SK-N-SH treated with all-trans-retinoic acid at 6 μM for 48 hours (cell line): Measurements from ENCODE around the gene ATF6.

ENCODE experiments used
- ATAC-seq: fragments of 200-7000 bp; cut with Tn5 transposase; 3 replicates; pipeline ENCODE4 v1.9.1; 2020; ENCODE audit warnings: mild to moderate bottlenecking, moderate library complexity
- ARNTL ChIP-seq: fragments of 450-650 bp; formaldehyde crosslinking; IDR thresholded peaks from 2 replicates; pipeline ENCODE4 v1.5.0; 2020; ENCODE audit warnings: low read depth, mild to moderate bottlenecking, moderate library complexity, borderline replicate concordance
- CREB5 ChIP-seq: fragments of 250-450 bp; sonication (Bioruptor Pico); IDR thresholded peaks from 2 replicates; pipeline ENCODE4 v1.5.1; 2020; ENCODE audit warnings: low read depth, mild to moderate bottlenecking, moderate library complexity
- CSDC2 ChIP-seq: fragments of 250-450 bp; sonication (Bioruptor Pico); IDR thresholded peaks from 2 replicates; pipeline ENCODE4 v1.5.0; 2020; ENCODE audit warnings: mild to moderate bottlenecking, moderate library complexity
- CSRNP3 ChIP-seq: fragments of 250-450 bp; sonication (Bioruptor Pico); IDR thresholded peaks from 2 replicates; pipeline ENCODE4 v1.5.1; 2021; ENCODE audit warnings: mild to moderate bottlenecking, moderate library complexity
- ESRRG ChIP-seq: fragments of 250-450 bp; sonication (Bioruptor Pico); IDR thresholded peaks from 2 replicates; pipeline ENCODE4 v1.6.1; 2021; ENCODE audit warnings: mild to moderate bottlenecking
- GLIS3 ChIP-seq: fragments of 250-450 bp; sonication (Bioruptor Pico); IDR thresholded peaks from 2 replicates; pipeline ENCODE4 v1.5.0; 2020; ENCODE audit warnings: mild to moderate bottlenecking, moderate library complexity
- ISL1 ChIP-seq: fragments of 250-450 bp; sonication (Bioruptor Pico); IDR thresholded peaks from 2 replicates; pipeline ENCODE4 v2.1.2; 2022; ENCODE audit warnings: mild to moderate bottlenecking, moderate library complexity
- OSR1 ChIP-seq: fragments of 250-450 bp; sonication (Bioruptor Pico); IDR thresholded peaks from 2 replicates; pipeline ENCODE4 v1.8.0; 2022; ENCODE audit warnings: moderate library complexity, mild to moderate bottlenecking, inconsistent platforms
- RARB ChIP-seq: fragments of 250-450 bp; sonication (Bioruptor Pico); IDR thresholded peaks from 2 replicates; pipeline ENCODE4 v1.8.0; 2021; ENCODE audit warnings: mild to moderate bottlenecking, moderate library complexity
- SNAI2 ChIP-seq: fragments of 250-450 bp; sonication (Bioruptor Pico); IDR thresholded peaks from 2 replicates; pipeline ENCODE4 v1.5.0; 2020; ENCODE audit warnings: mild to moderate bottlenecking, moderate library complexity
- TCF4 ChIP-seq: fragments of 250-450 bp; sonication (Bioruptor Pico); IDR thresholded peaks from 2 replicates; pipeline ENCODE4 v1.8.0; 2021; ENCODE audit warnings: mild to moderate bottlenecking, moderate library complexity, borderline replicate concordance
- TSHZ2 ChIP-seq: fragments of 250-450 bp; sonication (Bioruptor Pico); IDR thresholded peaks from 2 replicates; pipeline ENCODE4 v1.5.0; 2020; ENCODE audit warnings: mild to moderate bottlenecking, moderate library complexity
- ZFP3 ChIP-seq: fragments of 250-450 bp; sonication (Bioruptor Pico); IDR thresholded peaks from 2 replicates; pipeline ENCODE4 v1.5.0; 2020; ENCODE audit warnings: mild to moderate bottlenecking, moderate library complexity
- ZFP30 ChIP-seq: fragments of 450-650 bp; formaldehyde crosslinking; IDR thresholded peaks from 2 replicates; pipeline ENCODE4 v1.5.0; 2022; ENCODE audit warnings: mild to moderate bottlenecking, moderate library complexity
- ZNF565 ChIP-seq: fragments of 450-650 bp; formaldehyde crosslinking; conservative IDR thresholded peaks from 2 replicates; pipeline ENCODE4 v1.5.0; 2020; ENCODE audit warnings: low read depth, mild to moderate bottlenecking, moderate library complexity
- ZNF70 ChIP-seq: fragments of 450-650 bp; formaldehyde crosslinking; IDR thresholded peaks from 2 replicates; pipeline ENCODE4 v1.5.0; 2020; ENCODE audit warnings: mild to moderate bottlenecking, moderate library complexity
- ZNF8 ChIP-seq: fragments of 450-650 bp; formaldehyde crosslinking; IDR thresholded peaks from 2 replicates; pipeline ENCODE4 v1.5.0; 2020; ENCODE audit warnings: mild to moderate bottlenecking, moderate library complexity
- TF ChIP-seq, protein P1 (sequence below): fragments of 250-450 bp; sonication (Bioruptor Pico); IDR thresholded peaks from 2 replicates; pipeline ENCODE4 v1.8.0; 2021; ENCODE audit warnings: low read depth, mild to moderate bottlenecking, moderate library complexity, borderline replicate concordance
- TF ChIP-seq, protein P2 (sequence below): fragments of 250-450 bp; sonication (Bioruptor Pico); IDR thresholded peaks from 2 replicates; pipeline ENCODE4 v1.8.0; 2020; ENCODE audit warnings: mild to moderate bottlenecking, moderate library complexity, borderline replicate concordance

The ATF6 gene

GRCh38 chr1:161913482-161914140 is 147.5 kb downstream of the ATF6 start:
- no peak for ATAC-seq
- 0 out of 2 replicates have a peak, but pooled peaks have one; percentile 22 for TF ChIP-seq ISL1 (CRISPR knock-in tag)
- TF ChIP-seq ZFP3 (CRISPR knock-in tag), result no peak
- no peak for TF ChIP-seq ZFP30 (CRISPR knock-in tag)
- no peak for TF ChIP-seq ESRRG (CRISPR knock-in tag)

DNA sequence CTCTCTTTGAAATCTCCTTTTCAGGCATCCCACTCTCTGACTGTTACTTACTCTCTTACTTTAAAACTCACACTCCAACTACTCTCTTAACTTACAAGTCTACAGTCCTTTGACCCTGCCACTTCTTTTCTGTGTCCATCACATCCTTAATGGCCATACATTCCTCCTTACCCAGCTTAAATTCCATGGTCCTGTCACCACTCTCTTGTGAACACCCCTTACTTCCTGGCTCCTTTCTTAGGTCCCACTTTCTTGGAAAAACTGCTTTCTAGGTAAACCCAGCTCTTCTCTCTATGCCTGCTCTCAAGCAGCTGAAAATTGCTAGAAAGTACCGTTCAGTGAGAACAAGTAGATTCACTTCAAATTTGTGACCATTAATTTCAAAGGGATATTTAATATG is 148.5 kb downstream of the ATF6 start:
- ATAC-seq, result no peak
- no peak for TF ChIP-seq CSDC2 (CRISPR knock-in tag)

DNA sequence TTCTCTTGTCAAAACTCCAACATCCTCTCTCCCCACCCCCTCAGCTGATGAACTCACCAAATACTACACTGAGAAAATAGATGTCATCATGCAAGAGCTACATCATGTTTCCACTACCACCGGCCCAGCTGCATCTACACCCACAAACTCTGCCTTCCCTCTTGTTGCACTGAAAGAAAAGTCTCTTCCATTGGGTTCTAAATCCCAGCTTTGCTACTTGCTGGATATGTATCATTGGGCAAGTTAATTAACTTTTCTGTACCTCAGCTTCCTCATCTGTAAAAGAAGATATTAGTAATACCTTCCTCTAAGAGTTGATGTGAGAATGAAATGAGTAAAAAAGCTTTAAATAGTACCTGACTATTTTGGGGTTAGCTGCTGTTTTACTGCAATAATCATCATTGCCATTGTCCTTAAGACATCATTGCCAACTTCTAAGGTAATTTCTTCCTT is 149.0 kb downstream of the ATF6 start:
- no peak for TF ChIP-seq CREB5 (CRISPR knock-in tag)
- TF ChIP-seq OSR1 (CRISPR knock-in tag), result no peak
- TF ChIP-seq ZNF565 (CRISPR knock-in tag), result no peak
- TF ChIP-seq RARB (CRISPR knock-in tag), result no peak
- TF ChIP-seq SNAI2, result no peak
- TF ChIP-seq CSDC2 (CRISPR knock-in tag), result no peak
- no peak for TF ChIP-seq ZNF70 (CRISPR knock-in tag)
- no peak for TF ChIP-seq CSRNP3 (CRISPR knock-in tag)
- no peak for TF ChIP-seq GLIS3 (CRISPR knock-in tag)
- no peak for TF ChIP-seq ZFP30 (CRISPR knock-in tag)
- no peak for TF ChIP-seq ARNTL (CRISPR knock-in tag)
- TF ChIP-seq, protein P1, sequence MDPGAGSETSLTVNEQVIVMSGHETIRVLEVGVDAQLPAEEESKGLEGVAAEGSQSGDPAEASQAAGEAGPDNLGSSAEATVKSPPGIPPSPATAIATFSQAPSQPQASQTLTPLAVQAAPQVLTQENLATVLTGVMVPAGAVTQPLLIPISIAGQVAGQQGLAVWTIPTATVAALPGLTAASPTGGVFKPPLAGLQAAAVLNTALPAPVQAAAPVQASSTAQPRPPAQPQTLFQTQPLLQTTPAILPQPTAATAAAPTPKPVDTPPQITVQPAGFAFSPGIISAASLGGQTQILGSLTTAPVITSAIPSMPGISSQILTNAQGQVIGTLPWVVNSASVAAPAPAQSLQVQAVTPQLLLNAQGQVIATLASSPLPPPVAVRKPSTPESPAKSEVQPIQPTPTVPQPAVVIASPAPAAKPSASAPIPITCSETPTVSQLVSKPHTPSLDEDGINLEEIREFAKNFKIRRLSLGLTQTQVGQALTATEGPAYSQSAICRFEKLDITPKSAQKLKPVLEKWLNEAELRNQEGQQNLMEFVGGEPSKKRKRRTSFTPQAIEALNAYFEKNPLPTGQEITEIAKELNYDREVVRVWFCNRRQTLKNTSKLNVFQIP, result no peak
- TF ChIP-seq ISL1 (CRISPR knock-in tag), result no peak
- TF ChIP-seq TCF4, result no peak
- no peak for TF ChIP-seq ZNF8 (CRISPR knock-in tag)
- TF ChIP-seq ZFP3 (CRISPR knock-in tag), result no peak
- TF ChIP-seq, all 23 proteins: peak for 0
- ATAC-seq, result no peak

GRCh38 chr1:161915978-161916377 is 149.9 kb downstream of the ATF6 start:
- ATAC-seq, result no peak
- TF ChIP-seq CSRNP3 (CRISPR knock-in tag), result no peak
- TF ChIP-seq, protein P1, result no peak
- no peak for TF ChIP-seq ZNF565 (CRISPR knock-in tag)
- no peak for TF ChIP-seq CREB5 (CRISPR knock-in tag)
- TF ChIP-seq TSHZ2 (CRISPR knock-in tag), result no peak
- TF ChIP-seq, protein P2, sequence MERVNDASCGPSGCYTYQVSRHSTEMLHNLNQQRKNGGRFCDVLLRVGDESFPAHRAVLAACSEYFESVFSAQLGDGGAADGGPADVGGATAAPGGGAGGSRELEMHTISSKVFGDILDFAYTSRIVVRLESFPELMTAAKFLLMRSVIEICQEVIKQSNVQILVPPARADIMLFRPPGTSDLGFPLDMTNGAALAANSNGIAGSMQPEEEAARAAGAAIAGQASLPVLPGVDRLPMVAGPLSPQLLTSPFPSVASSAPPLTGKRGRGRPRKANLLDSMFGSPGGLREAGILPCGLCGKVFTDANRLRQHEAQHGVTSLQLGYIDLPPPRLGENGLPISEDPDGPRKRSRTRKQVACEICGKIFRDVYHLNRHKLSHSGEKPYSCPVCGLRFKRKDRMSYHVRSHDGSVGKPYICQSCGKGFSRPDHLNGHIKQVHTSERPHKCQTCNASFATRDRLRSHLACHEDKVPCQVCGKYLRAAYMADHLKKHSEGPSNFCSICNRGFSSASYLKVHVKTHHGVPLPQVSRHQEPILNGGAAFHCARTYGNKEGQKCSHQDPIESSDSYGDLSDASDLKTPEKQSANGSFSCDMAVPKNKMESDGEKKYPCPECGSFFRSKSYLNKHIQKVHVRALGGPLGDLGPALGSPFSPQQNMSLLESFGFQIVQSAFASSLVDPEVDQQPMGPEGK, result no peak
- TF ChIP-seq ARNTL (CRISPR knock-in tag), result no peak
- no peak for TF ChIP-seq CSDC2 (CRISPR knock-in tag)
- no peak for TF ChIP-seq ZFP3 (CRISPR knock-in tag)
- no peak for TF ChIP-seq OSR1 (CRISPR knock-in tag)
